C4-2B (cell line): ENCODE measurements around the gene KCNAB1.

Source experiments
- H3K27ac ChIP-seq: fragments of 450-650 bp; 2 replicates; pipeline ENCODE4 v1.5.1; 2017
- ZFX ChIP-seq: fragments of 450-650 bp; IDR thresholded peaks from 2 replicates; pipeline ENCODE4 v1.6.1; 2017
- TF ChIP-seq, protein P1 (sequence below): fragments of 450-650 bp; conservative IDR thresholded peaks from 2 replicates; pipeline ENCODE4 v1.5.1; 2017; ENCODE audit warnings: mild to moderate bottlenecking

The KCNAB1 gene

GRCh38 chr3:156406393-156406792 is 286.0 kb downstream of the KCNAB1 start:
- H3K27ac ChIP-seq, result no peak overlapping the region

GRCh38 chr3:156407617-156408225 is 287.3 kb downstream of the KCNAB1 start:
- TF ChIP-seq, protein P1, sequence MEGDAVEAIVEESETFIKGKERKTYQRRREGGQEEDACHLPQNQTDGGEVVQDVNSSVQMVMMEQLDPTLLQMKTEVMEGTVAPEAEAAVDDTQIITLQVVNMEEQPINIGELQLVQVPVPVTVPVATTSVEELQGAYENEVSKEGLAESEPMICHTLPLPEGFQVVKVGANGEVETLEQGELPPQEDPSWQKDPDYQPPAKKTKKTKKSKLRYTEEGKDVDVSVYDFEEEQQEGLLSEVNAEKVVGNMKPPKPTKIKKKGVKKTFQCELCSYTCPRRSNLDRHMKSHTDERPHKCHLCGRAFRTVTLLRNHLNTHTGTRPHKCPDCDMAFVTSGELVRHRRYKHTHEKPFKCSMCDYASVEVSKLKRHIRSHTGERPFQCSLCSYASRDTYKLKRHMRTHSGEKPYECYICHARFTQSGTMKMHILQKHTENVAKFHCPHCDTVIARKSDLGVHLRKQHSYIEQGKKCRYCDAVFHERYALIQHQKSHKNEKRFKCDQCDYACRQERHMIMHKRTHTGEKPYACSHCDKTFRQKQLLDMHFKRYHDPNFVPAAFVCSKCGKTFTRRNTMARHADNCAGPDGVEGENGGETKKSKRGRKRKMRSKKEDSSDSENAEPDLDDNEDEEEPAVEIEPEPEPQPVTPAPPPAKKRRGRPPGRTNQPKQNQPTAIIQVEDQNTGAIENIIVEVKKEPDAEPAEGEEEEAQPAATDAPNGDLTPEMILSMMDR, result no peak
- no peak for TF ChIP-seq ZFX
- no peak overlapping the region for H3K27ac ChIP-seq

More at GRCh38 chr3:156406393-156406792, 286.0 kb downstream of the KCNAB1 start:
- TF ChIP-seq ZFX, result no peak
- TF ChIP-seq, protein P1, result no peak

GRCh38 chr3:156409694-156410093 is 289.3 kb downstream of the KCNAB1 start:
- TF ChIP-seq, protein P1, result no peak
- no peak for TF ChIP-seq ZFX
- no peak overlapping the region for H3K27ac ChIP-seq

DNA sequence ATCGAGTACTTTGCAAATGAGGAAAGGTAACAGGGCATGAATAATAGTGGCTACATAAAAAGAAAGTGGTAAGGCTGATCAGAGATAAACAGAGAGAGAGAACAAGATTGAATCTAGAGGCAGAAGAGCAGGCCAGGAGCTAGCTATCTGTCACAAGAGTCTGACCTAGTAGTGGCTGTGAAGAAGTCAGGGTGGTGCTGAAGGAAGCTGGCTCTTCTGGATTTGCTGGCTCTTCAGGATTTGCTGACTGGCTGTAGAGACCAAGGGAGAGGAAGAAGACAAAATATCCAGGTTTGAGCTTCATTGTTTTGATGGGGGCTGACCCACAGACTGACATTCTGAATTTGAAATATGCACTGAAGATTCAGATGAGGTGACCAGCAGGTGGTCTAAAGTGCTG is 292.2 kb downstream of the KCNAB1 start:
- no peak for TF ChIP-seq ZFX
- TF ChIP-seq, protein P1, result no peak
- H3K27ac ChIP-seq, result no peak overlapping the region

DNA sequence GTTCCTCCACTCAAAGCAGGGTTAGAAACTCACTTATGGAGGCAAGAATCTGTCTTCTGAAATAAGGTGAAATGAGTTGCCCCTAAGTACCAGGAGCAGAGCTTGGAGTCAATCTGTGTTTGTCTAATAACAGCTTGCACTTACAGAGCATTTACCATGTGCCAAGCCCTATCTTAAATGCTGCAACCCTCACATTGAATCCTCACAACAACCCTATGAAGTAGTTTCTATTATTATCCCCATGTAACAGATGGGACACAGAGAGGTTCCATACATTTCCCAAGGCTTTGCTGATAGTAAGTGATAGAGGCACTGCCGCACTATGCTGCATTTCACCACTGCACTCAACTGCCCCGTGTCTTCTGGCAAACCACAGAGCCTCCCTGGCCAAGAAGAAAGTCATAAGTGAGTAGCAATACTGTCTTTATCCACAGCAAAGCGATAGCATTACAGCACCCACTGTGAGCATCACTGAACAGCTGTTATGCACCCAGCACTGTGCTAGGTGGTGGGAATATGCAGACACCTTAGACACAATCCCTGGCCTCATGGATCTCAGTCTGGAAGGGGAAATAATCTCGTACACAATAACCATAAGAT is 293.0 kb downstream of the KCNAB1 start:
- H3K27ac ChIP-seq, result no peak overlapping the region
- no peak for TF ChIP-seq ZFX
- TF ChIP-seq, protein P1, result no peak

GRCh38 chr3:156416846-156417558 is 296.6 kb downstream of the KCNAB1 start:
- TF ChIP-seq, protein P1, result no peak
- no peak for TF ChIP-seq ZFX
- no peak overlapping the region for H3K27ac ChIP-seq

- TF ChIP-seq, protein P1, result no peak
- no peak for TF ChIP-seq ZFX
- H3K27ac ChIP-seq, result no peak overlapping the region
These were observed 297.3 kb downstream of the KCNAB1 start for GRCh38 chr3:156417559-156418132.
